GM12873 (cell line): ENCODE data around the gene ZNF740.

Experiments
- TF ChIP-seq, protein P1 (sequence below): IDR thresholded peaks from 2 replicates; pipeline ENCODE4 v1.5.1; 2012; ENCODE audit warnings: low read depth, mild to moderate bottlenecking, moderate library complexity, low read length, control low read depth; ENCODE audit not compliant: insufficient read depth; ENCODE audit errors: missing control alignments

The ZNF740 gene

DNA sequence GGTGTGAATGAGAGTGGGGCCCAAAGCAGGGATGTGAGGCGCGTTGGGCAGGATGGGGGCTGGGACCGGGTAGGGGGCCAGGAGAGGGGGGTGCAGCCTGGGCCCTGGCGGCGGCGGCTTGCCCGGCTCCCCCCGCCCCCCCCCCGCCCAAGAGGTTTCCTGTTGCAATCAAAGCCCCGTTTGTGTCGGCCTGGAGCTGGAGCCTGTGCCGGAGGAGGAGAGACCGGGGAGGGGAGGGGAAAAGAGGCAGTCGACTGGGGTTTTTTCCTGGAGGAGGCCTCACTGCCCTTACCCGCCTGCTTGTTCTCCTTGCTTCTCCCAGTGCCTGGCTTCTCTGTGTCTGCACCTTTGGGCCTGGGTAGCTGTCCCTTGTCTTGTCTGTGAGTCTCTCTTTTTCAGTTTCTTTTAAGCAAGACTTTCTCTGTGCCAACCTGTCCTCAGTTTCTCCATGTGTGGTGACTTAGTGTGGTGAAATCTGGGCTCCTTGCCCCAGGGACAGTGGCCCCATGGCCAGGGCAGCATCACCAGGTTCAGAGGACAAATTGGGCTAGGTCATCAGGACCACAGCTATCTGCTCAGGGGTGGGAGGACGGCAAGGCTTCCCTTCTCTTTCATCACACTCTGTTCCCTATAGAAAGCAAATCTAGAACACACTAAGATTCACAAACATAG, 43.0 kb downstream of the ZNF740 start:
- TF ChIP-seq, protein P1, sequence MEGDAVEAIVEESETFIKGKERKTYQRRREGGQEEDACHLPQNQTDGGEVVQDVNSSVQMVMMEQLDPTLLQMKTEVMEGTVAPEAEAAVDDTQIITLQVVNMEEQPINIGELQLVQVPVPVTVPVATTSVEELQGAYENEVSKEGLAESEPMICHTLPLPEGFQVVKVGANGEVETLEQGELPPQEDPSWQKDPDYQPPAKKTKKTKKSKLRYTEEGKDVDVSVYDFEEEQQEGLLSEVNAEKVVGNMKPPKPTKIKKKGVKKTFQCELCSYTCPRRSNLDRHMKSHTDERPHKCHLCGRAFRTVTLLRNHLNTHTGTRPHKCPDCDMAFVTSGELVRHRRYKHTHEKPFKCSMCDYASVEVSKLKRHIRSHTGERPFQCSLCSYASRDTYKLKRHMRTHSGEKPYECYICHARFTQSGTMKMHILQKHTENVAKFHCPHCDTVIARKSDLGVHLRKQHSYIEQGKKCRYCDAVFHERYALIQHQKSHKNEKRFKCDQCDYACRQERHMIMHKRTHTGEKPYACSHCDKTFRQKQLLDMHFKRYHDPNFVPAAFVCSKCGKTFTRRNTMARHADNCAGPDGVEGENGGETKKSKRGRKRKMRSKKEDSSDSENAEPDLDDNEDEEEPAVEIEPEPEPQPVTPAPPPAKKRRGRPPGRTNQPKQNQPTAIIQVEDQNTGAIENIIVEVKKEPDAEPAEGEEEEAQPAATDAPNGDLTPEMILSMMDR: no peak

DNA sequence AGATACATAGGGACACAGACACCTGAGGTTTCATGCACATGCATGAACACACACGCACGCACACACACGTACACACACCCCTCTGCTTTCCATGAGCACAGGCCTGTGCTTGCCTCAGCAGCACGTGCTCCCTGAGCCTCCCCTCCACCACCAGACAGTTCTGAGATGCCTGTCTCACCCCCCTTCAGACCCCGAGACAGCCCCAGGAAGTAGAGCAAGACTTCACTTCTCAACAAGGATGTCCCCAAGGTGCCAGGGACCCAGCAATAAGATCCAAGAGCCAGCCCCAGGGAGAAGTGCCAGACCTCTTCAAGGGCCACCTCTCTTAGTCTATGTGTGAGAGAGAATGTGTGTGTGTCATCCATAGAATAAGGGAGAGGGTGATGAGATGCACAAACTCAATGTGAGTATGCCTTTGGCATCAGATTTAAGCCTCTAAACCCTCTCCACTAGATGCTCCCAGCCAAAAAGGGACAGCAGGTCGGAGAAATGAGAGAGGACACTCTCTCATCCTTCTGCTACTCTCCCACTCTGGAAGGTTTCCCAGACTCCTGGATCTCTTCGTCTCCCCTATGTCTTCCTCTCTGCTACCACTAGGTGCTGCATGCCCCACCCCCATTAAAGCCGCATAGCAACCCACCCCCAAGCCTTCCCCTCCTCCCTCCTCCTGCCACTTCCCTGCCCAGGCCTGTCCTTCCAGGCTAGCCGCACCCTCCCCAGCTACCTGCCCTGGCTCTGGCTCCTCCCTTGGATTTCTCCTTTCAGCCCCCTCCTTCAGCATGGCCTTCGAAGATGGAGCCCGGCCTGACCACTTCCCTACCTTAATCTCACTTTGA, 43.8 kb downstream of the ZNF740 start:
- TF ChIP-seq, protein P1: peak; percentile 30

GRCh38 chr12:53224897-53225634, 44.5 kb downstream of the ZNF740 start:
- TF ChIP-seq, protein P1: no peak

DNA sequence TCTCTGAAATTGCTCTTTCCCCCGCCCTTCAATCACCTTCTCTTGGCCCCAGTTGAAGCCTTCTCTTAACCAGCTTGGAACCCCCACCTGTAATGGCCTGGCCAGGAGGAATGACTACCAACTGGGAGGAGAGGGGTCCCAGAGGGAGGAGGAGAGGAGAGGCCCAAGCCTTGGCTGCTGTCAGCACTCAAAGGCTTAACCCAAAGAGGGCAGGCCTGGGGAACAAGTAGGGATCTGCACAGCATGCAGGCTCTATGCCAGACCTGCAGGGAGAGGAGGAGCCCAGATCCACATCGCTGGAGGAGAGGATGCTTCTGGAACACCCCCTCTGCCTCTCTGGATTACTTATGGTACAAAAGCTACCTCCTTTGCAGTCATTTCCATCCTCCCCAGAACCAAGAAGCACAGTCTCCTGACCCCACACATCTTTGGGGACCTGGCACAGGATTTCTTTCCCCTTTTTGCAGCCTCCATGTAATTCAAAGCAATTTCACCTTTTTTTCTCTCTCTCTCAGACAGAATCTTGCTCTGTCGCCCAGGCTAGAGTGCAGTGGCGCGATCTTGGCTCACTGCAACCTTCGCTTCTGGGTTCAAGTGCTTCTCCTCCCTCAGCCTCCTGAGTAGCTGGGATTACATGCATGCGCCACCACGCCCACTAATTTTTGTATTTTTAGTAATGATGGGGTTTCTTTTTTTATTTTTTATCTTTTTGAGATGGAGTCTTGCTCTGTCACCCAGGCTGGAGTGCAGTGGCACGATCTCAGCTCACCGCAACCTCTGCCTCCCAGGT, 45.3 kb downstream of the ZNF740 start:
- TF ChIP-seq, protein P1: no peak

- TF ChIP-seq, protein P1: no peak
Measured at GRCh38 chr12:53226815-53227214, 46.3 kb downstream of the ZNF740 start.

- TF ChIP-seq, protein P1: no peak
Measured at GRCh38 chr12:53227341-53227740, 46.8 kb downstream of the ZNF740 start.

DNA sequence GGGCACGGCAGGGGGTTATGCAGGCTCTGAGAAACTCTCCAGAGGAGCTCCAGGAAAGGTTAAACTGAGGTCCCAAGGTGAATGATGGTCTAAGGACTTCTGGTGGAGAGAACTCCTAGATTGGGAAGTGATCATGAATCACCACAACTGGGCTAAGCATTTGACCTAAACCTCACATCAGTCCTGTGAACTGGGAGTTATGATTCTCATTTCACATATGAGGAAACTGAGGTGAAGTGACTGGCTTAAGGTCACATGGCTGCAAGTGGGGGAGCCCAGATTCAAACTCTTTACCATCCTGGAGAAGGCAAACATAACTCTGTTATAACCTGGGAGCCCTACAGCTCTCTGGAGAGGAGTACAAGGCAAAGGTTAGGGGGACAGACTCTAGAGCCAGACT, 47.3 kb downstream of the ZNF740 start:
- TF ChIP-seq, protein P1: no peak
